ENCODE results near the gene OPCML. TPM values are rescaled to one million over a fixed set of nuclear protein-coding genes. Genes with fewer than 3 reads are reported as not detected.

Gene OPCML
- total RNA-seq, 2 donors from 2014 or later: 0.04 TPM; not detected in 1

DNA sequence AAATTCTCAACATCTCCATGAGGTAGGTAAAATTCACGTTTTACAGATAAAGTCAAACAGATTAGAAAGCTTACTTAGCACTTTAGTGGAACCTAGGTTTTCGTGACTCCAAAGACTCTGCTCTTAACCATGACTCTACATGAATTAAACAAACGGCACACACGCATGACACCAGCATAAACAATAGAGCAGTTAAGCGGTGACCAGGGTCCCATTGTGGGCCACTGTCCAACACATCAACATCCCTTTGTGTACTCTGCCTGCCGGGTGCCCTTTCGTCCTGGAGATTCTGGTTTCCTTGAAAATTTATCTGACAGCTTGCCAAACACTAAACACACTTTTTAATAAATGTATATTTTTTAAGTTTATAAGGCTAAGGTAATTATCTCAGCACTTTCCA lies 941.7 kb downstream of the OPCML start:
- H3K36me3 ChIP-seq: no peaks in the 10 kb centered on the region
- no peak for DNase-seq (ENCODE audit: low spot score)
- no peak overlapping the region for H3K27ac ChIP-seq
- peaks cover 0 to 1% of the 10 kb centered on the region in 2 donors for H3K4me1 ChIP-seq
- H3K27me3 ChIP-seq: no peaks in the 10 kb centered on the region
- H3K9me3 ChIP-seq: no peaks in the 10 kb centered on the region
- H3K4me3 ChIP-seq: no peak overlapping the region
- TF ChIP-seq, protein P1, sequence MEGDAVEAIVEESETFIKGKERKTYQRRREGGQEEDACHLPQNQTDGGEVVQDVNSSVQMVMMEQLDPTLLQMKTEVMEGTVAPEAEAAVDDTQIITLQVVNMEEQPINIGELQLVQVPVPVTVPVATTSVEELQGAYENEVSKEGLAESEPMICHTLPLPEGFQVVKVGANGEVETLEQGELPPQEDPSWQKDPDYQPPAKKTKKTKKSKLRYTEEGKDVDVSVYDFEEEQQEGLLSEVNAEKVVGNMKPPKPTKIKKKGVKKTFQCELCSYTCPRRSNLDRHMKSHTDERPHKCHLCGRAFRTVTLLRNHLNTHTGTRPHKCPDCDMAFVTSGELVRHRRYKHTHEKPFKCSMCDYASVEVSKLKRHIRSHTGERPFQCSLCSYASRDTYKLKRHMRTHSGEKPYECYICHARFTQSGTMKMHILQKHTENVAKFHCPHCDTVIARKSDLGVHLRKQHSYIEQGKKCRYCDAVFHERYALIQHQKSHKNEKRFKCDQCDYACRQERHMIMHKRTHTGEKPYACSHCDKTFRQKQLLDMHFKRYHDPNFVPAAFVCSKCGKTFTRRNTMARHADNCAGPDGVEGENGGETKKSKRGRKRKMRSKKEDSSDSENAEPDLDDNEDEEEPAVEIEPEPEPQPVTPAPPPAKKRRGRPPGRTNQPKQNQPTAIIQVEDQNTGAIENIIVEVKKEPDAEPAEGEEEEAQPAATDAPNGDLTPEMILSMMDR (IDR thresholded peaks at IDR 0.05): no peak

DNA sequence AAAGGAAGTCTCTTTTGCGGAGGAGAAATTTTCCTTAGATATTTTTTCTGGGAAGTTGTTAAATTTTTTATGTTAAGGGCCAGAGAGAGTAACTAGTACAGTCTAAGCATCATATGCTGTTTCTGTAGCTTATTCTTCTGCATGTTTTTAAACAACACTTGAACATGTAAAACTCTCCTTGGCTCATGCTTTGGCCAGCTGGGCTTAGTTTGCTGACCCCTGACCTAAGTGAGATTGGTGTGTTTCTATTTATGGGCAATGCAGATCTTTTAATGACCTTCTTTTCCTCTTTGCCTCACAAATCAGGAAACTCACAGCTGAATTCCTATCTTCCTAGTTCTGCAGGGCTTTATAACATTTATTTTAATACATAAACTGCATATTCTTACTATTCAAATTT lies 942.5 kb downstream of the OPCML start:
- H3K27ac ChIP-seq: no peak overlapping the region
- no peaks in the 10 kb centered on the region for H3K4me1 ChIP-seq
- H3K9me3 ChIP-seq: no peaks in the 10 kb centered on the region
- H3K36me3 ChIP-seq: no peaks in the 10 kb centered on the region
- no peak overlapping the region for H3K4me3 ChIP-seq
- TF ChIP-seq, protein P1 (IDR thresholded peaks at IDR 0.05): no peak
- no peak for DNase-seq (ENCODE audit: low spot score)
- H3K27me3 ChIP-seq: no peaks in the 10 kb centered on the region

DNA sequence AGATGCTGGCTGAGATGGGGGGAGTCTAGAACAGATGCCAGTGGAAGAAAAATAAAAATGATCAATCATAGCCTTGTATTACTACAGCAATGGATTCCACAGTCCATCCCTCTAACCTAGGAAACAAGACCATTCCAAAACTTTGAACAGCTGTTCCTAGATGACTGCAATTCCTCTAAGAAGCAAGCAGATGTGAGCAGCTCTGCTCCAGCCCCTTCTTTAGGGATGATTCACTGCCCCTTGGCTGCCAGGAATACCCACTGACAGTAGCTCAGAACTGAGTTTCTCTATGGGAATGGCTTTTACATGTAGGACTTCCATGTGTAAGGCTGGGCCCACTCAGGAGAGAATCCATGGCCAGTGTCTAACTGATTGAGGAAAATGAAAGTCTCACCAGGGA lies 943.9 kb downstream of the OPCML start:
- no peaks in the 10 kb centered on the region for H3K27me3 ChIP-seq

DNA sequence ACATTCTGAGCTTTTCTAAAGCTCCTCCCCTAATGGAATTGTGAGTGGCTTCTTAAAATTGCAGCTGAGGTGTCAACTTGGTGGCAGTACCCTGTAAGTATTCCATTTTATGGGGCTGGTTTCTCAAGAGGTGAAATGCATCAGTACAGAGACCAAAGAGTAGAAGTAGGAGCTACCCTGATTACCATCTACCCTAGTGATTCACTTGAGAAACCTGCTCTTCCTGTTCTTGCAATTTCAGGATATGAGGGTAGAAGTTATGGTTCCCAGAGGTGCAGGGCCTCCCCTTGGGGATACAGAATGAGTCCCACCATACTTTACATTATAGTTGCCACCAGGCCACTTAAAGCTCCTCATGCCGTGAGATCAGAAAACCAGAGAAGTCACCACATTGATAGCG lies 944.6 kb downstream of the OPCML start:
- Histone ChIP-seq H3K36me3 (no peaks in the 10 kb centered on the region), H3K4me1 (no peaks in the 10 kb centered on the region), H3K27me3 (no peaks in the 10 kb centered on the region), H3K9me3 (no peaks in the 10 kb centered on the region), H3K4me3 (no peak overlapping the region), H3K27ac (no peak overlapping the region)
- no peak for DNase-seq (ENCODE audit: low spot score)
- TF ChIP-seq, protein P1 (IDR thresholded peaks at IDR 0.05): no peak

More for the DNA sequence above, 943.9 kb downstream of the OPCML start:
- no peak for DNase-seq (ENCODE audit: low spot score)
- TF ChIP-seq, protein P1 (IDR thresholded peaks at IDR 0.05): no peak
- H3K36me3 ChIP-seq: no peaks in the 10 kb centered on the region
- no peaks in the 10 kb centered on the region for H3K4me1 ChIP-seq
- H3K9me3 ChIP-seq: no peaks in the 10 kb centered on the region
- no peak overlapping the region for H3K4me3 ChIP-seq
- no peak overlapping the region for H3K27ac ChIP-seq

DNA sequence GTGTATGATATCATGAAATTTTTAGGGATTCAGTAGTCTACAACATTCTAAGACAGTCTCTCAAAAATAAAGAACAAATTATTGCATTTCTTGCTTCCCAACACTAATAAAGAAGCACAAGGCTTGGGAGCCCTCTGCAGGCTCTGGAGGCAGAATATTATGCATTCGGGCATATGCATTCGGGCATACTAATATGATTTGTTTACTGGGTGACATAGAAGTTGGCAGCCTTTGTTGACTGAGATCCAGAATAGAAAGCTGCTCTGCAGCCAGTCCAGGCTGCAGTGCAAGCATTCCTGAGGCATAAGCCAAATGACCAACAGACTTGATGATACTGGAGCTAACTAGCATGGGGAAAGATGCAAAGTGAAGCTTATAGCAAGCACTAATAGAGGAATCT lies 945.5 kb downstream of the OPCML start:
- TF ChIP-seq, protein P1 (IDR thresholded peaks at IDR 0.05): no peak
- no peaks in the 10 kb centered on the region for H3K4me1 ChIP-seq
- no peaks in the 10 kb centered on the region for H3K27me3 ChIP-seq
- H3K4me3 ChIP-seq: no peak overlapping the region
- DNase-seq (ENCODE audit: low spot score): no peak
- H3K36me3 ChIP-seq: no peaks in the 10 kb centered on the region
- H3K27ac ChIP-seq: no peak overlapping the region
- no peaks in the 10 kb centered on the region for H3K9me3 ChIP-seq

DNA sequence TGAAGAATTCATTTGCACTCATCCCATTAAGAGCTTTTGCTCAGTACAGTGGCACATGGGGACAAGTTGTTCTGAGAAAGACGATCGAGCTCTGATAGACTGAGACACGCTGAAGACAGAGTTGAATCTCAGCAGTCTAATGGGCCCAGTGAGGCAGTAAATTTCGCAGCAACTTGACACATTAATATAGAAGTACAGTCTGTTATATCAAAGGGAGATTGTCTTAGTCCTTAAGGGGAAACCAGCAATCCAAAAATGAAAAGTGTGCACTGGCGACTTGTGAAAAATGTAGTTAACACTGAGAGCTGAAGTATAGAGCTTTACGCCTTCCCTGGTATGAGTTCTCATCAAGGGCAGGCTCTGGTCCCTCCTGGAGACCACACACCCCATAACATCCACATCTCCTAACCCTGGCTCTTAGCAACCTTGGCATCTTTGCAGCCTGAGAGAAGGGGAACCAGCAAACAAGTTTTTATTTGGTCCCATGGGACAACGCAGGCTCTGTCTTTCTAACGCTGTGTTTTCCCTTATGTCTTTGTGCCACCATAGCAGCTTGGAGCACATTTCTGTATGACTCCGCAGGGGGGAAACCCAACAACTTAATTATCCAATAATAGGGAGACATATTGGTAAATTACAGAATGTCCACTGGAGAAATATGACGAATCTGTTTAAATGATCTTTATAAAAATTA lies 952.5 kb downstream of the OPCML start:
- H3K27me3 ChIP-seq: no peaks in the 10 kb centered on the region
- H3K4me1 ChIP-seq: no peaks in the 10 kb centered on the region
- H3K27ac ChIP-seq: no peak overlapping the region
- peaks cover 0 to 12% of the 10 kb centered on the region in 2 donors for H3K9me3 ChIP-seq
- TF ChIP-seq, protein P1 (IDR thresholded peaks at IDR 0.05): no peak
- H3K4me3 ChIP-seq: no peak overlapping the region
- no peaks in the 10 kb centered on the region for H3K36me3 ChIP-seq
- no peak for DNase-seq (ENCODE audit: low spot score)
